Activated T-cell treated with anti-CD3 and anti-CD28 coated beads, Interleukin-2, amount 50 U/mL, for 48 hours (primary cell): ENCODE measurements around the gene NEDD8.
"Not testable (repeated sequence)": the region's sequence is repeated elsewhere in the genome, so short reads cannot be mapped to it uniquely, and the experiment has no call there.

Experiments
- DNase-seq, 2 experiments: peaks; one replicate each; pipeline ENCODE4 v3.0.0-alpha.2; 2020

NEDD8 gene

GRCh38 chr14:24245350-24245749, 13.2 kb upstream of the NEDD8 start:
- not testable (repeated sequence) for DNase-seq

- DNase-seq, result no peak
Measured at GRCh38 chr14:24243336-24243836, 11.2 kb upstream of the NEDD8 start.

GRCh38 chr14:24241829-24242443, 9.8 kb upstream of the NEDD8 start:
- DNase-seq, result peak in 1 of 2 experiments; percentile 96

- no peak for DNase-seq
Measured at GRCh38 chr14:24240110-24240918, 8.1 kb upstream of the NEDD8 start.

- no peak for DNase-seq
Measured at GRCh38 chr14:24238527-24239037, 6.4 kb upstream of the NEDD8 start.

- no peak for DNase-seq
Measured at GRCh38 chr14:24238123-24238522, 6.0 kb upstream of the NEDD8 start.

- DNase-seq, result no peak
Measured at GRCh38 chr14:24237463-24237955, 5.3 kb upstream of the NEDD8 start.

- no peak for DNase-seq
Measured at GRCh38 chr14:24236689-24237462, 4.7 kb upstream of the NEDD8 start.

GRCh38 chr14:24235804-24236688, 3.9 kb upstream of the NEDD8 start:
- DNase-seq, result no peak

GRCh38 chr14:24234095-24235005, 2.2 kb upstream of the NEDD8 start:
- no peak for DNase-seq

- DNase-seq, result no peak
Measured at GRCh38 chr14:24233538-24233866, 1.3 kb upstream of the NEDD8 start.

GRCh38 chr14:24232645-24233537, 724 bp upstream of the NEDD8 start, which contains the start of gene GMPR2:
Gene GMPR2 (plus strand): TSS chr14:24232929. CDS start chr14:24233254, 325 bp downstream.
- no peak for DNase-seq

- DNase-seq, result peak in 1 of 2 experiments; percentile 55
Measured at GRCh38 chr14:24231263-24232120, 675 bp downstream of the NEDD8 start.

- no peak for DNase-seq
Measured at GRCh38 chr14:24228902-24229301, 3.3 kb downstream of the NEDD8 start.

GRCh38 chr14:24226473-24226872, 5.7 kb downstream of the NEDD8 start:
- no peak for DNase-seq

GRCh38 chr14:24224618-24225071, 7.5 kb downstream of the NEDD8 start:
- DNase-seq, result no peak

GRCh38 chr14:24222987-24223386, 9.2 kb downstream of the NEDD8 start:
- not testable (repeated sequence) for DNase-seq

- DNase-seq, result no peak
Measured at GRCh38 chr14:24219521-24219920, 12.6 kb downstream of the NEDD8 start.

- DNase-seq, result no peak
Measured at GRCh38 chr14:24219080-24219479, 13.1 kb downstream of the NEDD8 start.
